HG03103 (cell line): ENCODE measurements around the gene HHATL.
"Not testable (repeated sequence)": the region's sequence is repeated elsewhere in the genome, so short reads cannot be mapped to it uniquely, and the experiment has no call there.

Experiments
- ATAC-seq: cut with Tn5 transposase; IDR thresholded peaks from one replicate; pipeline ENCODE4 v1.9.1; 2021; ENCODE audit warnings: low read depth; ENCODE audit not compliant: unreplicated experiment

The HHATL gene

GRCh38 chr3:42734263-42734860 is 31.8 kb upstream of the HHATL start:
- no peak for ATAC-seq

- no peak for ATAC-seq
Measured at GRCh38 chr3:42733501-42734262, 31.1 kb upstream of the HHATL start.

GRCh38 chr3:42732829-42733459 is 30.3 kb upstream of the HHATL start:
- no peak for ATAC-seq

- no peak for ATAC-seq
Measured at GRCh38 chr3:42732196-42732828, 29.7 kb upstream of the HHATL start.

DNA sequence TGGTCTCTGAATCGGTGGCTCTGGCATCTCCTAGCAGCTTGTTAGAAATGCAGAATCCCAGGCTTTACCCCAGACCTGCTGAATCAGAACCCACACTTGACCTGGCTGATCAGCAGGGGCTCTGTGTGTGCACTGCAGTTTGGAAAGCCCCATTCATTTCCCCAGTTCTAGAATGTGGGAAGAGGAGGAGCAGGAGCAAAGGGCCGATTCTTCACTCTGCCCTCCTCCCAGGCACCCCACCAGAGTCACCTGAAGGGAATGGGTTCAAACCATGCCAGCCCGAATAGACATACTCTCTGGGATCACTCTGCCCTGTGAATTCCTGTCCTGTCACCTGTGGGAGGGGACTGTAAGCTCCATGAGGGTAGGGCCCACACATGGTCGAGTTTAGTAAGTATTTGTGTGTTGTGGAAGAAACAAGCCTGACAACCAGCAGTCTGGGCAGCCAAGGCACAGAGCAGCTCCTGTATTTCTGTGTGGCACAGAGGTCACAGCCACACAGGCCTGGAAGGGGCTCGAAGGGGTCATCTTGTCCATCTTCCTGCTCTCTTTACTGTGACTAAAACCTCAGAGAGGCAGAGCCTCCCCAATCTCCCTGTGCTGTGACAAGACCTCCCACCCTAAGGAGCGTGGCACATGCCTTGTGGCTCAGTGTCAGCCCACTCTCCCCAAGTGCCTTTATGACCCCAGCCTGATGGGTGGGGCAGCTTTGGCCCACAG is 29.0 kb upstream of the HHATL start:
- ATAC-seq: no peak

- ATAC-seq: no peak
Measured at GRCh38 chr3:42730706-42731420, 28.3 kb upstream of the HHATL start.

DNA sequence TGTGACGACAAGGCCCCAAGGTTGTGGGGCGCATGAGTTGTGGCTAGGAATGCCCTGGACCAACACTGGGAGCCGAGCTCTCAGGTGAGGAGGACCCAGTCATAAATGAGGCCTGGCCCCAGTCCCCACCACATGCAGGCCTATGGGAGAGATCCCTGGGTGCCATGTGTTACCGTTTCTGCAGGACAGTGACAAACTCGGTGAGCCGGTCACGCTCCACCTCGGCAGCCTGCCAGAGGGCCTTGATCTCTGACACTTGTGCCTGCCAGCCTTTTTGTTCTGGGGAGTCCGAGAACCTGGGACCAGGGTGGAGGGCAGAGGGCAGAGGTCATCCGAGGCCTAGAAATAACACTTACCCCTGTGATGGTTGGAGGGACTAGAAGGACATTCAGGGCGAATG is 27.7 kb upstream of the HHATL start:
- ATAC-seq: no peak

- ATAC-seq: no peak
Measured at GRCh38 chr3:42729404-42730145, 27.0 kb upstream of the HHATL start.

- no peak for ATAC-seq
Measured at GRCh38 chr3:42728668-42729364, 26.2 kb upstream of the HHATL start.

- ATAC-seq: no peak
Measured at GRCh38 chr3:42728056-42728455, 25.5 kb upstream of the HHATL start.

- no peak for ATAC-seq
Measured at GRCh38 chr3:42725454-42725853, 22.9 kb upstream of the HHATL start.

GRCh38 chr3:42723219-42723618 is 20.6 kb upstream of the HHATL start:
- ATAC-seq: no peak

- not testable (repeated sequence) for ATAC-seq
Measured at GRCh38 chr3:42722442-42722841, 19.8 kb upstream of the HHATL start.

- no peak for ATAC-seq
Measured at GRCh38 chr3:42721690-42722089, 19.1 kb upstream of the HHATL start.

- no peak for ATAC-seq
Measured at GRCh38 chr3:42720126-42720525, 17.5 kb upstream of the HHATL start.

GRCh38 chr3:42719002-42719401 is 16.4 kb upstream of the HHATL start:
- ATAC-seq: no peak

- no peak for ATAC-seq
Measured at GRCh38 chr3:42718338-42718737, 15.7 kb upstream of the HHATL start.

- ATAC-seq: no peak
Measured at GRCh38 chr3:42717306-42717705, 14.7 kb upstream of the HHATL start.
